GM21423 (cell line): ENCODE measurements around the gene TECPR2.
"Not testable (repeated sequence)": the region's sequence is repeated elsewhere in the genome, so short reads cannot be mapped to it uniquely, and the experiment has no call there.

ENCODE experiments used
- ATAC-seq: cut with Tn5 transposase; IDR thresholded peaks from one replicate; pipeline ENCODE4 v1.9.1; 2021; ENCODE audit warnings: mild to moderate bottlenecking, moderate library complexity; ENCODE audit not compliant: unreplicated experiment

Gene TECPR2

GRCh38 chr14:102507081-102507856, 144.5 kb downstream of the TECPR2 start:
- no peak for ATAC-seq

- no peak for ATAC-seq
These were observed 145.1 kb downstream of the TECPR2 start for GRCh38 chr14:102507857-102508312.

GRCh38 chr14:102508410-102508773, 145.7 kb downstream of the TECPR2 start:
- no peak for ATAC-seq

- peak; percentile 3 for ATAC-seq
These were observed 146.3 kb downstream of the TECPR2 start for GRCh38 chr14:102508774-102509745.

- ATAC-seq: peak; percentile 79
These were observed 147.2 kb downstream of the TECPR2 start, which contains the start of gene ANKRD9 for GRCh38 chr14:102509746-102510615. Gene ANKRD9, minus strand, starts transcription at chr14:102509776. Its CDS starts 1,887 bp downstream, at chr14:102507889.

- no peak for ATAC-seq
These were observed 148.1 kb downstream of the TECPR2 start for GRCh38 chr14:102510616-102511520.

GRCh38 chr14:102511538-102511937, 148.8 kb downstream of the TECPR2 start:
- no peak for ATAC-seq

- ATAC-seq: no peak
These were observed 150.1 kb downstream of the TECPR2 start for GRCh38 chr14:102512793-102513300.

- ATAC-seq: no peak
These were observed 151.4 kb downstream of the TECPR2 start for GRCh38 chr14:102513899-102514772.

GRCh38 chr14:102514987-102515733, 152.4 kb downstream of the TECPR2 start:
- no peak for ATAC-seq

GRCh38 chr14:102516531-102517391, 154.0 kb downstream of the TECPR2 start:
- no peak for ATAC-seq

- no peak for ATAC-seq
These were observed 154.8 kb downstream of the TECPR2 start for GRCh38 chr14:102517392-102518062.

GRCh38 chr14:102518063-102518648, 155.4 kb downstream of the TECPR2 start:
- no peak for ATAC-seq

- not testable (repeated sequence) for ATAC-seq
These were observed 157.0 kb downstream of the TECPR2 start for GRCh38 chr14:102519709-102520108.

GRCh38 chr14:102523200-102523568, 160.4 kb downstream of the TECPR2 start:
- ATAC-seq: no peak
